WERI-Rb-1 (cell line): ENCODE measurements around the gene MAST1.
"Not testable (repeated sequence)": the region's sequence is repeated elsewhere in the genome, so short reads cannot be mapped to it uniquely, and the experiment has no call there.

ENCODE experiments used
- DNase-seq: peaks from one replicate; pipeline ENCODE4 v3.0.0-alpha.2; 2020
- H3K27ac ChIP-seq: fragments of 250-450 bp; sonication (Bioruptor Pico); 2 replicates; pipeline ENCODE4 v1.5.1; 2020; ENCODE audit warnings: mild to moderate bottlenecking, moderate library complexity
- H3K27me3 ChIP-seq: fragments of 250-450 bp; sonication (Bioruptor Pico); 2 replicates; pipeline ENCODE4 v1.5.1; 2021; ENCODE audit warnings: mild to moderate bottlenecking, low read depth, moderate library complexity; ENCODE audit not compliant: insufficient read depth, severe bottlenecking
- H3K36me3 ChIP-seq: fragments of 250-450 bp; sonication (Bioruptor Pico); 2 replicates; pipeline ENCODE4 v1.5.1; 2020; ENCODE audit warnings: mild to moderate bottlenecking, moderate library complexity
- H3K4me3 ChIP-seq: 2 replicates; pipeline ENCODE4 v1.5.1; 2011; ENCODE audit warnings: low read depth, mild to moderate bottlenecking, control low read depth, low read length
- H3K9me3 ChIP-seq: fragments of 250-450 bp; sonication (Bioruptor Pico); 2 replicates; pipeline ENCODE4 v1.5.1; 2021; ENCODE audit warnings: mild to moderate bottlenecking, moderate library complexity; ENCODE audit not compliant: severe bottlenecking
- CTCF ChIP-seq: IDR thresholded peaks from 2 replicates; pipeline ENCODE4 v1.5.1; 2011; ENCODE audit warnings: low read depth, mild to moderate bottlenecking, control low read depth, inconsistent platforms, low read length

MAST1 gene

DNA sequence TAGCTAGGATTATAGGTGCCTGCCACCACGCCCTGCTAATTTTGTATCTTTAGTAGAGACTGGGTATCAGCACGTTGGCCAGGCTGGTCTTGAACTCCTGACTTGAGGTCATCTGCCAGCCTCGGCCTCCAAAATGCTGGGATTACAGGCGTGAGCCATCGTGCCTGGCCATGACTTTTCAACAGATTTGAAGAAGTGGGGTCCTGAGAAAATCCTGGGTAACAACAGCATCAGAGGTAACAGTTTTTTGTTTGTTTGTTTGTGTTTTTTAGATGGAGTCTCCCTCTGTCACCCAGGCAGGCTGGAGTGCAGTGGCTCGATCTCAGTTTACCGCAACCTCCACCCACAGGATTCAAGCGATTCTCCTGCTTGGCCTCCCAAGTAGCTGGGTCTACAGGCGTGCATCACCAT is 43.3 kb upstream of the MAST1 start:
- no peak overlapping the region for H3K27ac ChIP-seq
- H3K4me3 ChIP-seq = no peak overlapping the region
- H3K36me3 ChIP-seq = peaks cover 26% of the 10 kb centered on the region
- no peak for TF ChIP-seq CTCF
- H3K27me3 ChIP-seq = no peaks in the 10 kb centered on the region
- DNase-seq = no peak
- no peaks in the 10 kb centered on the region for H3K9me3 ChIP-seq

GRCh38 chr19:12796146-12797071 is 41.9 kb upstream of the MAST1 start:
- peak; percentile 83 for DNase-seq
- Histone ChIP-seq H3K4me3 (no peak overlapping the region), H3K36me3 (peaks cover 41% of the 10 kb centered on the region), H3K27me3 (no peaks in the 10 kb centered on the region), H3K9me3 (no peaks in the 10 kb centered on the region), H3K27ac (peak overlapping the region; percentile 45)
- peak; percentile 95 for TF ChIP-seq CTCF

DNA sequence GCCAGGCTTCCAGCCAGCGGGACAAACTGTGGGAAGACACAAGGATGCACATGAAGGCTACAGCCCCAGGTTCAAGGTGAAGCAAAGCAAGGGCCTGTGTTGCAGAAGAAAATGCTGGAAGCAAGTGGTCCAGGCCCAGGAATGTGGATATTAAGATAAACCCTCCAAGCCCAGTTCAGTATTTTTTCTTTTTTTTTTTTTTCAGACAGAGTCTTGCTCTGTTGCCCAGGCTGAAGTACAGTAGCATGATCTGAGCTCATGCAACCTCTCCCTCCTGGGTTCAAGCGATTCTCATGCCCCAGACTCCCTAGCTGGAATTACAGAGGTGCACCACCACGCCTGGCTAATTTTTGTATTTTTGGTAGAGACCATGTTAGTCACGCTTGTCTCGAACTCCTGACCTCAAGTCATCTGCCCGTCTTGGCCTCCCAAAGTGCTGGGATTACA is 41.2 kb upstream of the MAST1 start:
- no peak for DNase-seq
- Histone ChIP-seq H3K36me3 (peaks cover 42% of the 10 kb centered on the region), H3K27ac (no peak overlapping the region), H3K27me3 (no peaks in the 10 kb centered on the region), H3K9me3 (no peaks in the 10 kb centered on the region), H3K4me3 (no peak overlapping the region)
- TF ChIP-seq CTCF = no peak

- not testable (repeated sequence) for H3K27me3 ChIP-seq, H3K4me3 ChIP-seq, H3K9me3 ChIP-seq, DNase-seq, H3K27ac ChIP-seq
- H3K36me3 ChIP-seq = peaks cover 42% of the 10 kb centered on the region
Observed at GRCh38 chr19:12797607-12798006, 40.7 kb upstream of the MAST1 start.

DNA sequence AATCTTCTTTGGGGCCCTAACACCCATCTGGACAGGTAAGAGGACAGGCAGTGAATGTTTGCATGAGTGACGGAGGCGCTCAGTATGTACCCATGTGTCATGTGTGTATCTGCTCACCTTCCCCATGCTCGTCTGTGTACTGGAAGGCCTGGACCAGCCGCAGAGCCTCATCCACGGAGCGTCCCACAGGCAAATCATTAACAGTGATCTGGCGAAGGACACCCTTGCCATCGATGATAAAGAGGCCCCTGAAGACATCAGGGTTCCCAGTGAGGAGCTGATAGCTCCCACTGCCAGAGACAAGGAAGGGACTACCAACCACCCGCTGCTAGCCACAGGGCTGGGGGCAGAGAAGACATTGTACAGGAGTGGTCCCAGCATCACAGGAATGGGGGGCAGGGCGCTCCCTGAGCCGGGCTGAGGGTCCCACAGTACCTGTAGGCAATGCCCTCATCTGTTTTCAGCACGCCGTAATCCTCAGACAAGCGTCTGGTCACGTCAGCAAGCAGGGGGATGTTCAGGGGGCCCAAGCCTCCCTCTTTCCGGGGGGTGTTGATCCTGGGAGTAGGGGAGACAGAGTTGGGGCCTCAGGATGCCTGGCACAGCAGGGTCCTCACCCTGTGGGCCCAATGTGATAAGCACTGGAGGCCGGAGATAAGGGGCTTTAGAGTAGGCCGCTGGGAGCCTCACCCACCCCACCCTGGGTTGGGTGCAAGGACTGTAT is 38.4 kb upstream of the MAST1 start:
- Histone ChIP-seq H3K27ac (no peak overlapping the region), H3K27me3 (no peaks in the 10 kb centered on the region), H3K36me3 (peaks cover 42% of the 10 kb centered on the region), H3K4me3 (no peak overlapping the region), H3K9me3 (no peaks in the 10 kb centered on the region)
- no peak for TF ChIP-seq CTCF
- no peak for DNase-seq

GRCh38 chr19:12800466-12800770 is 37.9 kb upstream of the MAST1 start:
- Histone ChIP-seq H3K36me3 (peaks cover 42% of the 10 kb centered on the region), H3K27ac (no peak overlapping the region), H3K4me3 (peak overlapping the region; percentile 86), H3K27me3 (no peaks in the 10 kb centered on the region), H3K9me3 (no peaks in the 10 kb centered on the region)
- TF ChIP-seq CTCF = no peak
- no peak for DNase-seq
